Activated naive CD8-positive, alpha-beta T cell treated with anti-CD3 and anti-CD28 coated beads, Interleukin-2, amount 50 U/mL, for 16 hours (primary cell): ENCODE data around the gene CFC1B.
"Not testable (repeated sequence)": the region's sequence is repeated elsewhere in the genome, so short reads cannot be mapped to it uniquely, and the experiment has no call there.

Experiments used
- DNase-seq: peaks from one replicate; pipeline ENCODE4 v3.0.0-alpha.2; 2020; ENCODE audit warnings: low read depth, low spot score

CFC1B gene

GRCh38 chr2:130520992-130521391 lies at the start of gene CFC1B:
Gene CFC1B, plus strand, starts transcription at chr2:130521222. Its CDS starts 263 bp downstream, at chr2:130521485.
- DNase-seq = not testable (repeated sequence)

GRCh38 chr2:130491073-130491472 lies 29.9 kb upstream of the CFC1B start:
- not testable (repeated sequence) for DNase-seq

- DNase-seq = not testable (repeated sequence)
Measured at GRCh38 chr2:130509228-130509627, 11.8 kb upstream of the CFC1B start, which contains the start of gene POTEI. Gene POTEI, minus strand, starts transcription at chr2:130509328. Its CDS starts 93 bp downstream, at chr2:130509235.

GRCh38 chr2:130510807-130511746 lies 9.9 kb upstream of the CFC1B start:
- DNase-seq = not testable (repeated sequence)

GRCh38 chr2:130511747-130512451 lies 9.1 kb upstream of the CFC1B start:
- not testable (repeated sequence) for DNase-seq

- DNase-seq = not testable (repeated sequence)
Measured at GRCh38 chr2:130518516-130519106, 2.4 kb upstream of the CFC1B start.

- not testable (repeated sequence) for DNase-seq
Measured at GRCh38 chr2:130522390-130522789, 1.4 kb downstream of the CFC1B start.

GRCh38 chr2:130527365-130527967 lies 6.4 kb downstream of the CFC1B start:
- not testable (repeated sequence) for DNase-seq

- DNase-seq = not testable (repeated sequence)
Measured at GRCh38 chr2:130529545-130529944, 8.5 kb downstream of the CFC1B start.

GRCh38 chr2:130530212-130530611 lies 9.2 kb downstream of the CFC1B start:
- not testable (repeated sequence) for DNase-seq

GRCh38 chr2:130531225-130531624 lies 10.2 kb downstream of the CFC1B start:
- DNase-seq = not testable (repeated sequence)

- not testable (repeated sequence) for DNase-seq
Measured at GRCh38 chr2:130531672-130532071, 10.7 kb downstream of the CFC1B start.

- DNase-seq = not testable (repeated sequence)
Measured at GRCh38 chr2:130536654-130537053, 15.6 kb downstream of the CFC1B start.

GRCh38 chr2:130538271-130538670 lies 17.2 kb downstream of the CFC1B start:
- DNase-seq = not testable (repeated sequence)

GRCh38 chr2:130542789-130543188 lies 21.8 kb downstream of the CFC1B start:
- not testable (repeated sequence) for DNase-seq

GRCh38 chr2:130543785-130544528 lies 22.9 kb downstream of the CFC1B start:
- not testable (repeated sequence) for DNase-seq

GRCh38 chr2:130544978-130545377 lies 24.0 kb downstream of the CFC1B start:
- DNase-seq = not testable (repeated sequence)

GRCh38 chr2:130548418-130548817 lies 27.4 kb downstream of the CFC1B start:
- DNase-seq = not testable (repeated sequence)

- DNase-seq = not testable (repeated sequence)
Measured at GRCh38 chr2:130549475-130549874, 28.5 kb downstream of the CFC1B start.

GRCh38 chr2:130554178-130554577 lies 33.2 kb downstream of the CFC1B start:
- DNase-seq = not testable (repeated sequence)

GRCh38 chr2:130556441-130556840 lies 35.4 kb downstream of the CFC1B start:
- DNase-seq = not testable (repeated sequence)
